NCI-H187 (cell line): ENCODE measurements around the gene ASB15.
"Not testable (repeated sequence)": the region's sequence is repeated elsewhere in the genome, so short reads cannot be mapped to it uniquely, and the experiment has no call there.

Experiments used
- DNase-seq, 2 experiments: peaks; one replicate each; lab custom pipeline; 2025; lab: John Stamatoyannopoulos, UW

ASB15 gene

DNA sequence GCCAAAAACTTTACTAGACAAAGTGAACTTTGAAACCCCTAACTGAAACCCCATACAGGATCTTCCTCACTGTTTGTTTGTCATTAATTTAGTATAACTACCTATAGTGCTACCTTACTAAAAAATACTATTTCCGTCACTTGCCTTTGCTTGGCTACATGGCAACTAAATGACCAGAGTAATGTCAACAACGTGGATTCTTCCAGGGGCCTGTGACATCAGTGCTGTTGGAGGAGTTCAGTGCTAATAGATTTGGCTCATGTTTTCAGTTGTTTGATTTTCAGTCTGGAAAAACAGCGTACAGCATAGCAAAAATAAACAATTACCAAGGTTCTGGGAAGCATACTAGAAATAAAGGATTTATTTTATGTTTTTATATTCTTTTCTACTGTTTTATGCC lies 3.0 kb upstream of the ASB15 start:
- no peak for DNase-seq

DNA sequence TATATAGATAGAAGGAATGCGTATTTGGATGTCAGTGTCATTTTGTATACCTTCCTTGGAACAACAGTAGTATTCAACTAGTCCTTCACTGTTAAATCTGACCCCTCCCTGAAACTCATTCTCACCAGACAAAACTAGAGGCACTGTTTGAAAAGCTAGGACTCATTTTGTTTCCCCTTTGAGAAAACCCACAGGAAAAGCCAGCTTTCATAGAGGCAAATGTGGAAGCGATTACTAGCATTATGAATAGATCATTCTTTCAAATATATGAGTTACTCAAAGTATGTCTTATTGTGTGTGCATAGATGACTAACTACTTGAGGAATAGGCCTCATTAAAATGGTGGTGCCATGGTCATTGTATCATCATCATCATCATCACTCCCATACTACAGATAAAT lies 1.9 kb upstream of the ASB15 start:
- no peak for DNase-seq

DNA sequence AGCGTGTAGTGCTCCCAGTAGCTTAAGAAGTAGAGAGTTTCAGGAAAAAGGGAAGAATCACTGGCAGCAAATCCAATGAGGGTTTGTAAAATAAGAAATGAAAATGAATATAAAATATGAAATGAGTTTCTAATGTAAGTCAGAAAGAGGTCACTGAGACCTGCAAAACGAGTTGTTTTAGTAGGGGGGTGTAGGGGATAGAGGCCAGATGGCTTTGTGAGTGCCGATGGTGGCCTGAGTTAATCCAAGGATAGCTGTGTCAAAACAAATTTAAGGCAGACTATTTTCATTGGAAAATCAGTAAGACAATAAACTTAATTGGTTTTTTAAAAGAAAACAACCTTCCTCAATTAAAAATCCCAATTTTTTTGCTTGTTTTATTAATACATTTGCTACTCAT lies 745 bp upstream of the ASB15 start:
- DNase-seq: no peak

DNA sequence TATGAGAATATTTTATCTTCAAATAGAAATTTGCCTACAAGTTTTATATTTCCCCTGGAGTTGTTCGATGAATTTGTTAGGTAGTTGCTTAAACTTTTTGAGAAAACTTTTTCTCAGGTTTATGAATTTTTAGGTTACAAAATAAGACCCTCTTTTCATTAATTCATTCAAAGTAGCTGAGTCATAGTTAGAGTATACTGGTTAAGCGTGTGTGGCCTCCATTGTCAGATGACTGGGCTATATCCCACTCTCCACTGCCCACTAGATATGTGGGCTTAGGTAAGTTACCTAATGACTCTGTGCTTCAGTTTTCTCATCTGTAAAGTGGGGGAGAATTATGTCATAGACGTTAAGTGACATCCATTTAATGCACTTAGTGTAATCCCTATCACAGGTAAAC lies 1.0 kb downstream of the ASB15 start:
- DNase-seq: no peak

DNA sequence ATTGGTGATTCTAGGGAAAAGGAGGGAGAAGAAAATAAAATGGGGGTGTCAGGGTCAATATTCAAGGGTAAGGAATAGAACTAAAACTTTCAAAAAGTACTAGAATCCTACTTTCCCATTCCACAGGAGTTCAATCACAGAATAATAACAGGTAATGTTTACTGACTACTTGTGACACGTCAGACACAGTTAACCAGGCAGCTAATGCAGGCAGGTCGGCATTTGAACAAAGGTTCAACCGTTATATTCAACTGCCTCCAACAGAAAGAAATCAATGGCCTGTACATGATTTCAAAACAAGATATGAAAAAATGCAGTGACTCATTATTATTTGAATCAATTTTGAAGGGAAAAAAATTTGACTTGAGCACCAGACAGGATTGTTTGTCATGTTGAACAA lies 3.1 kb downstream of the ASB15 start:
- DNase-seq: no peak

DNA sequence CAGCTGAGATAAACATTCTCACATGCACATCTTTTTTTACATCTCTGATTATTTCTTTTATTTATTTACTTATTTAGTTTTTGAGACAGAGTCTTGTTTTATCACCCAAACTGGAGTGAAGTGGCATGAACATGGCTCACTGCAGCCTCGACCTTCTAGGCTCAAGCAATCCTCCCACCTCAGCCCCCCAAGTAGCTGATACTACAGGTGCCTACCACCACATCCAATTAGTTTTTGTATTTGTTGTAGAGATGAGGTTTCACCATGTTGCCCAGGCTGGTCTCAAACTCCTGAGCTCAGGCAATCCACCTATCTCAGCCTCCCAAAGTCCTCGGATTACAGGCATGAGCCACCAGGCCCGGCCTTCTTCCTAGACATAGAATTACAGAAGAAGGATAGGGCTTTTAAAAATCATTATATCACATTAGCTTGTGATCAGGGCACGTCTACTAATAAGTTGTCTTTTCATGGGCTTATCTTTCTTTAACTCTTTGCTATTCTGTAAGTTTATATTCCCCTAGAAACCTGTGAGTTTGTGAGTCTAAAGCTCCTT lies 5.9 kb downstream of the ASB15 start:
- DNase-seq: no peak

DNA sequence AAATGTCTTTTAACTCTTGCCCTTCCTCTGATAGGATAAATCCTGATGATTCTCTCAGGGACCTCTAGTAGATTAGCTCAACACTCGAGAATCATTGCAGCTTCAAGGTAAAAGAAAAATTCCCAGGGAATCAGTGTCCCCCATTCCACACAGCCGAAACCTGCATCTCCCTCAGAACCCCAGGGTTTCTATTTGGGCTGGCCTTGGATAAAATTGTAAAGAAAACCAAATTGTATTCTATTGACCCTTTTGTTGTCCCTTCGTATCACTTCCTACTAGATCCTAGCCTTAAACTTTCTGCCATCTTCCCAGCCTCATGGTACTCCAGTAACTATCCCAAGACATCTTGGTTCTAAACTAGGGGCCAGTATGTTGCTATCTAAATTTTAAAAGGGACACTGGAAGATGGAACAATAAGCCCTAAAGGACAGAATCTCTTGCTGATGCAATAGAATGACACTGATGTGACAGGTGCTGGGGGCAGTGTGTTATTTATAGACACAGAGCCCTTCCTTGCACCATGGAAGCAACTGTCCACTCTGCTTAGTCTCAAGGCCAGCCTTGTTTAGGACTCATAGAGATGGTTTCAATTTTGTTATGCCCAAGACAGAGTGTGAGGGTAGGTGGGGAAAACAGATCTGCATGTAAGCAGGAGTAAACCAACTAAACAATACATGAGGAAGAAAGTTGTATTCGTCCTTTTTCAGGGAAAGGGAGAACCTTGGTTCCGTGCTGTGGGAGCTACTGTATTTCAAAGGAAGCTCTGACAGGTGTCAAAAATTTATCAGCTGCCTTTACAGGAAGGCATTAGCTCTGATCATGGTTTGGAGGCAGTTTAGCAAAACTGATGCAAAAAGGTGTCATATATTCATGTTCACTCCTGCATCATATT lies 7.6 kb downstream of the ASB15 start:
- no peak for DNase-seq

DNA sequence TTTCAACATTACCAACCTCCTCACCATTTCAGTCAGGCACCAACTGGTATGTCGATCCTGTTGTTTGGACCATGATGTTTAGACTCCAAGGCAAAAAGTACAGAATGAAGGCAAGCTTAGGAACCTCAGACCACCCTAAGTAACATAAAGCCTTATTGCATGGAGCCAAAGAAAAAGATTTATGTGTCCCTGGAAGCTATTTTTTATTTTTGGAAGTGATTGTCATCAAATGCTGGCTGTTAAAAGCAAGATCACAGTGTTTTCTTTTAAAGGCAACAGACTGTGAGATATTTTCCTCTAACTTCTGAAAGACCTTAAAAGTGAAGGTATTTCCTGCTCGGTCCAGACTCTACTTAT lies 8.2 kb downstream of the ASB15 start:
- no peak for DNase-seq

DNA sequence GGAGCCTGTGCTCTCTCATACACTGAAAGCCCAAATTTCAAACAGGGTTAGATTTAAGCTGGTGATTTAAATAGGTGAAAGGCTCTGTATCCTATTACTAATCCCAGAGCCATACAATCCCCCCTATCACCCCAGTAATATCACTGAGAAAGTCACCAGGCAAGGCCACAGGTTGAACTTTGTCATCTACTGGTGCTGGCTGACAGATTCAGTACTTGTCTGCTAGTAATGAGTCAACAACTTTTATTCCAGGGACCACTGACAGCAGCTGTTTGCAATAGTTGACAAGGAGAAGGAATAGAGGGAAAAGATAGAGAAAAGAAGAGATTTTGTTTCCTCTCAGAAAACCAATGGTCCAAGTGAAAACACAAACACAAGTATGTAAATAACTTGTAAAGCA lies 10.4 kb downstream of the ASB15 start:
- DNase-seq: no peak

DNA sequence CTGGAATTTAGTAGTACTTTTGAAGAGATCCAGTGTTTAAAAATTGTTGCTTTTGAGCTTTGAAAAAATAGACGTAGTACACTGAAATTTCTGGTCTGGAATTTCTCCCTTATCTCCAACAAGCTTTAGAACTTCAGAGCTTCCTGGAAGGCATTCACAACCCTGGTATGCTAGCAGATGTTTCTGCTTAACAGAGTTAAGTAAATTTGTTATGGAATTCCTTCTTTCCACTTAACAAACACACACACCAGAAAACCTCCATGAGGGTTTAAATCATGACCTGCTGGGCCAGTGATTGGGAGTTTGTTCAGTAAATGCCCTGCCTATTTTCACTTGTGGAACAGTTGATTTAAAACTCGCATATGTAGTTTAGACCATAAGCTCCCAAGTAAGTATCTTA lies 13.7 kb downstream of the ASB15 start:
- DNase-seq: no peak

DNA sequence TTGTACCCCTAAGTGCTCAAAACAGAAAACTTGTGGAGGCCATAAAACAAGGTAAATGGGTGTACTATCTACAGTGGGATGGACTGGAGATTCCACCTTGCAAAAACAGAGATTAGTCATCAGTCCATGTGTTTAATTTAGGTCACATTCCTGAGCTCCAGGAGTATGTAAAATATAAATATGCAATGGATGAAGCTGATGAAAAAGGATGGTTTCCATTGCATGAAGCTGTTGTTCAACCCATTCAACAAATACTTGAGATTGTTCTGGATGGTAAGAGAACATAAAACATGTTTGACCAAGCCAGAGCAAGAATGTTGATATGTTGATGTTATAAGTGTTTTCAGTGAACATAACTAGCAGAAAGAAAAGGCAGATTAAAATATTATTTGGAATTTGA lies 14.6 kb downstream of the ASB15 start:
- no peak for DNase-seq

DNA sequence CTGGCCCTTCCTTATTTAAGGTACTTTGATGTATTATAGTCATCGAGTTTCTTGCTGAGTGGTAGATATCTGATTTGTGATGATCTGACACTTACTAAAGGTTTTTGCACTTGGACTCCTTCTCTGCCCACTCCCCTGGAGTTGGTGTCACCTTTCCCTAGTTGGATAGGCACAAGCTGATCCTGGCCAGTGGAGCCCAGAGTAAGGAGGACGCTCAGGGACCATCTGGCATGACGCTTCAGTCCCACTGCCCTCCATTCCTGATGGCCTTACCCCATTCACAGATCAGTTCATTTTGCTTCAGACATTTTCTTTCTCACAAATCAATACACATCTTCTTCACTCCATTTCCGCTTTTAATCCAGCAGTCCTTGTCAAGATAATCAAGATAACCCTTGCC lies 20.1 kb downstream of the ASB15 start:
- no peak for DNase-seq

DNA sequence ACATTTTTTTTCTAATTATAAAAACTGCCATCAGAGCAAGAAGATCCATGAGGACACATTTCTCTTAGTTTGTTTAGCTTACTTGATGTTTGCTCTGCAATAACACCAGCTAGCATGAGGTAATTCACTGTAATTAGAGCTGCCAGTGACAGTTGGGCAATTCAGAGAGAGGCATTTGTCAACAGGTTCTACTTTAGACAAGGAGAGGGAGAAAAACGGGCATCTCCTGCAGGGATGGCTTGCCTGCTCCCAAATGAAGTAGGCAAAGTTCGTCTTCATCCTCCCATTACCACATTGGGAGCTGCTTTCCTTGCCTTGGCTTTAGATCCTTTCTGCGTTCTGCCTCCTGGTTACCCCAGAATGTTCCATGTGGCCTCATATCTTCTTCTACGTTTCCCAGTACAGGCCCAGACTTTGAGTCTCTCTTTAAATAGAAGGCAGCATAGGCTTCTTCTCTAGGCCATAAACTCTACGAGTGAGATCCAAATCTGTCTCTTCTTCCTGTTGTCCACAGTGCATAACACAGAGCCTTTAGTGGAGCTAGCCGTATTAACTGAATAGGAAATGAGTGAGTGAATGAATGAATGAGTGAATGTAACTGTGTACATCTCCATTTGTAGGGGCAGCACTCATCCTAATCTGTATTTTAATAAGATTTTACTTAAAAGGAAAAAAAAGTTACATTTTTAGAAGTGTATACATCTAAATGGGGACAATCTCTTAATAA lies 21.2 kb downstream of the ASB15 start:
- DNase-seq: no peak

DNA sequence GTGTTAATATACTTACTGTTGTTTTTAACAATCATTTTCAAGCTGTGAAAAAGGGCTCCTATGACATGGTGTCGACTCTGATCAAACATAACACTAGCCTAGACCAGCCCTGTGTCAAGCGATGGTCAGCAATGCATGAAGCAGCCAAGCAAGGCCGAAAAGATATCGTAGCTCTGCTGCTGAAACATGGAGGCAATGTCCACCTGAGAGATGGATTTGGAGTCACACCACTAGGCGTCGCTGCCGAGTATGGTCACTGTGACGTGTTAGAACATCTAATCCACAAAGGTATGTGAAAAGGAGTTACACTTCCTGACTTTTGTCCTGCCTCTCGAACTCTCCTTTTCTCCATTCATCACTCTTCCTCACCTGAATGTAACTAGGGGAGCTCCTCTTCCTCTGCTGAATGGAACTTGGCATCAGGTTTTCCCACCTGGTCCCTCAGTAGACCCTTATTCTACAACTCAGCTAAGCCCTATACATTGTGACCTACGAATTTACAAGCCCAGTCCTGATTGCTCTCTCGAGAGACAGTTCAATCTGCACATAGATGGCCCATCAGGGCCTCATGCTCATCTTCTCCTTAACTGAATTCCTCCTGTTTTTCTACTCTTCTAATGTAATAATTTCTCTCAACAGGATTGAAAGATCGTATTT lies 23.0 kb downstream of the ASB15 start:
- no peak for DNase-seq

DNA sequence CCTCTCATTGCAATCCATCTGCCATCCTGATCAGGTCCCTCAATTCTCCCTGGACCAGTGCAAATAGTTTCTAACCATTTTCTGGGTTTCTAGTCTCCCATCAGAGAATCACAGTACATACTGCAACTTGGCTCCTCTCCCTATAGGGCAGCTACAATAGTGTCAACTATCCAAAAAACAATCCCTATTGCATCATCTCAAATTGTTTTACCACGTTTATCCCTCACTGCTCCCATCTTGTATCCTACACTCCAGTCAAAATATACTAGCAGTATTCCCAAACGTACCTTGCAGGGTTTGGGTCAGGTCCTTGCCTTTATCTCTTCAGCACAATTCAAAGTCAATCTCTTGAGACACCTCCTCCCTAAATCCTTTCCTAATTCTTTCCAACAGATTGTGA lies 23.6 kb downstream of the ASB15 start:
- no peak for DNase-seq

DNA sequence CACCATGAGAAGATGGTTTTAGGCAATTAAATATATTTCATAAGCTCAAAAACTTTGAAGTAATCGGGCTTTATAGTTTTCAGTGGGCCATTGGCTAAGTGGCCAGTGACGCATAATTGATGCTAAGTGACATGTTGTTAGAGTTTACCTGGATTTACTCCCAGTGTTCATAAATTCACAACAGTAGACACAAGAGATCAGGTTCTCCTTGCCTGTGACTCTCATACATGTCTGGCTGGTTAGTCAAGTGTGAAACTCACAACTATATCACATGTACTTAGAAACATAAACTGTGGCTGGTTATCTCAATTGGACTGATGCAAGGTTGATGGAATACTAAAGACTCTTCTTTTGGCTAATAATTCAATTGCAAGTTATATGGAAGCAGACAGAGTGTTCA lies 26.2 kb downstream of the ASB15 start:
- DNase-seq: no peak

DNA sequence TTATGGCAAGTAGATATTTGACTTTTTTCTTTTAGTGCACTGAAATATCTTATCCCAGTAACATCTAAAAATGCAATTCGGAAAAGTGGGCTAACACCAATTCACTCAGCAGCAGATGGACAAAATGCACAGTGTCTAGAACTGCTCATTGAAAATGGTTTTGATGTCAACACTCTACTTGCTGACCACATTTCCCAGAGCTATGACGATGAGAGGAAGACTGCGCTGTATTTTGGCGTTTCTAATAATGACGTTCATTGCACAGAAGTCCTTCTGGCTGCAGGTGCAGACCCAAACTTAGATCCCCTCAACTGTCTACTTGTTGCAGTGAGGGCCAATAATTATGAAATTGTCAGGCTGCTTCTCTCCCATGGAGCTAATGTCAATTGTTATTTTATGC lies 27.2 kb downstream of the ASB15 start:
- DNase-seq: no peak

DNA sequence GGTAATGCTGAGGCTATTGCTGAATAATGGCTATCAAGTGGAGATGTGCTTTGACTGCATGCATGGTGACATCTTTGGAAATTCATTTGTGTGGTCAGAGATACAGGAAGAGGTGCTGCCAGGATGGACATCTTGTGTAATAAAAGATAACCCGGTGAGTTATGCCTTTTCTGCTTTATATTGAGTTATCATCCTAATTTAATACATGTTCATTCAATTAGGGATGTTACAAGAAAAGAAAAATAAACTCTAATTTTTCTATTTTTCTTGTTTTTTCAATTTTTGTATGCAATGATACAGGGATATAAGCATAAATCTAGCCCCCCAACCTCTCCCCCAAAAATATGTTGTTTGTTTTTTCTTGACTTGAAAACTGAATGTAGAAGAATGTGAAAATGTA lies 27.7 kb downstream of the ASB15 start:
- no peak for DNase-seq

DNA sequence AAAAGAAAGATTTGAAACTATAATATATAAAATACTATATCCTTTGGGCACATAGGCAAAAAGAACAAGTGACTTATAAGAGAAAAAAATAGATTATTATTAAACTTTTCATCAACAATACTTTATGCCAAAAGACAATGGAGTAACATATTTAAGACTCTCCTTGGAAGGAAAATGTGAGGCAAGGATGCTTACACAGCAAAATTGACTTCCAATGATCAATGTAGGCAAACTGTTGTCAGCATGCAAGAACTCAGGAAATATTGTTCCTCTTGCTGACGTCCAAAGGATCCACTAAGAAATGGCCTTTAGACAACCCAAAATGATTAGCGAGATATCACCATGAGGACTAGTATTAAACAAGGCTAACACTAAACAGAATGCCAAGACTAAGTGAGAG lies 31.2 kb downstream of the ASB15 start:
- DNase-seq: no peak

DNA sequence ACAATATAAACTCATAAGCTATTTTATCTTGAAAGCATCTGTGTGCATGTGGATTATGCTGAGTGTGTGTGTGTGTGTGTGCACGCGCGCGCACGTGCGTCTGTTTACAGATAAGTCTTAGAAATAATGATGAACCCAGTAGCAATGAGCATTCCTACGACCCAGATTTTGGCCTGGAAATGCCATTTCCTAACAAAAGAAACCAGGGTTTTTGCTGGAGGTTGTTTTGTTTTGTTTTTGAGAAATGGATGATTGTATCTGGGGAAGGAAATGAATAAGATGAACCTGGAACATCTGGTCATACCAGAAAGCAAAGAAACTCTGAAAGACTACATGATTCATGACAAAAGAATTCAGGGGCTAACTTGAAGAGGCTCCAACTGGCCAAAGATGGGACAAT lies 31.9 kb downstream of the ASB15 start:
- no peak for DNase-seq

DNA sequence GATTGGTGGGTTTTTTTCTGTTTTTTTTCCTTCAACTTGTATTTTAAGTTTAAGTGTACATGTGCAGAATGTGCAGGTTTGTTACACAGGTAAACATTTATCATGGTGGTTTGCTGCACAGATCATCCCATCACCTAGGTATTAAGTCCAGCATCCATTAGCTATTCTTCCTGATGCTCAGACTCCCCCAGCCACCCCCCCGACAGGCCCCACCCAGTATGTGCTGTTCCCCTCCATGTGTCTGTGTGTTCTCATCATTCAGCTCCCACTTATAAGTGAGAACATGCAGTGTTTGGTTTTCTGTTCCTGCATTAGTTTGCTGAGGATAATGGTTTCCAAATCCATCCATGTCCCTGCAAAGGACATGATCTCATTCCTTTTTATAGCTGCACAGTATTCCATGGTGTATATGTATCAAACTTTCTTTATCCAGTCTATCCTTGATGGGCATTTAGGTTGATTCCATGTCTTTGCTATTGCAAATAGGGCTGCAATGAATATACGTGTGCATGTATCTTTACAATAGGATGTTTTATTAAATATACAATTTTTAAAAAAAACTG lies 32.5 kb downstream of the ASB15 start:
- not testable (repeated sequence) for DNase-seq

DNA sequence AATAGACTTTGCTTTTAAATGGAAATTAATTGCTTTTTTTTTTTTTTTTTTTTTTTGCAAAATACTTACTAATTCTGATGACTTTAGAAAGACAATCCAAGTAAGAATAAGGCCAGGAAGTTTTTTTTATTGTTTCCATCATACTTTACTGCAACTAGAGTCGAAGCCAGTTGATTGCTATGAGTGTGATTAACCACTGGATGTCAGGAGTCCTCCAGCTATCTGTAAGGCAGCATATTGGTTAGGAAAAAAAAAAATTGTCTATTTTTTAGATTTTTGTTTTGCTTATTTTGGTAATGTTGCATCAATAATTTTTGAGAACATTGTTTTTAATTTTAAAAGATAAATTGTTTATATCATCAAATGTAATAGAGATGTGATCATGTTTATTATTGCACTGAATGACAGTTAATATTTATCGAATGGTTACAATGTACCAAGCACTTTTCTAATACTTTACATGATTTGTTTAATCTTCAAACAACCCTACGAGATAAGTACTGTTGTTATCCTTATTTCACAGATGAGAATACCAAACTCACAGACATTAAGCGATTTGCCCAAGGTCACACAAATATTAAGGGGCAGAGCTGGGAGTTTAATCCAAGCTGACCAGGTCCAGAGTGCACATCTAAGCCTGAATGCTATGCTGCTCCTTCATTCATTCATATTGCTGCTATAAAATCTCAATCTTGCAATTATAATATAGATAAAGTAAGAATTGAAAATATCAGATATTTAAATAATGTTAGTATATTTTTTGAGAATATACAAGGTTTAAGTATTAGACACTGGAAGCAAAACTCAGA lies 34.1 kb downstream of the ASB15 start:
- no peak for DNase-seq
